Ishikawa (cell line): ENCODE results near the gene TMEM184B.

ENCODE experiments used
- CEBPB ChIP-seq: IDR thresholded peaks from 2 replicates; pipeline ENCODE4 v1.6.1; 2012
- CREB1 ChIP-seq: IDR thresholded peaks from 2 replicates; pipeline ENCODE4 v1.6.1; 2012; ENCODE audit warnings: low read depth
- EGR1 ChIP-seq: IDR thresholded peaks from 2 replicates; pipeline ENCODE4 v1.6.1; 2012
- EP300 ChIP-seq: IDR thresholded peaks from 2 replicates; pipeline ENCODE4 v1.6.1; 2012; ENCODE audit warnings: borderline replicate concordance
- FOXM1 ChIP-seq: IDR thresholded peaks from 2 replicates; pipeline ENCODE4 v1.6.1; 2012; ENCODE audit warnings: low read depth, borderline replicate concordance
- NFIC ChIP-seq: IDR thresholded peaks from 2 replicates; pipeline ENCODE4 v1.6.1; 2012
- RAD21 ChIP-seq: IDR thresholded peaks from 2 replicates; pipeline ENCODE4 v1.6.1; 2012; ENCODE audit warnings: low read depth
- TAF1 ChIP-seq: IDR thresholded peaks from 2 replicates; pipeline ENCODE4 v1.6.1; 2012; ENCODE audit warnings: low read depth, mild to moderate bottlenecking
- TCF12 ChIP-seq: IDR thresholded peaks from 2 replicates; pipeline ENCODE4 v1.6.1; 2012; ENCODE audit warnings: low read depth
- TEAD4 ChIP-seq: IDR thresholded peaks from 2 replicates; pipeline ENCODE4 v1.6.1; 2012
- USF1 ChIP-seq: IDR thresholded peaks from 2 replicates; pipeline ENCODE4 v1.6.1; 2012
- YY1 ChIP-seq: IDR thresholded peaks from 2 replicates; pipeline ENCODE4 v1.6.1; 2012; ENCODE audit warnings: low read depth
- ZBTB7A ChIP-seq: IDR thresholded peaks from 2 replicates; pipeline ENCODE4 v1.6.1; 2012; ENCODE audit warnings: low read depth
- TF ChIP-seq, protein P1 (sequence below): IDR thresholded peaks from 2 replicates; pipeline ENCODE4 v1.6.1; 2012; ENCODE audit warnings: low read depth, mild to moderate bottlenecking
- TF ChIP-seq, protein P2 (sequence below): IDR thresholded peaks from 2 replicates; pipeline ENCODE4 v1.6.1; 2012

TMEM184B gene

GRCh38 chr22:38309614-38310517, 37.1 kb upstream of the TMEM184B start:
- TF ChIP-seq TCF12 (no peak), CEBPB (no peak), RAD21 (no peak), ZBTB7A (no peak)

- TF ChIP-seq, protein P1, sequence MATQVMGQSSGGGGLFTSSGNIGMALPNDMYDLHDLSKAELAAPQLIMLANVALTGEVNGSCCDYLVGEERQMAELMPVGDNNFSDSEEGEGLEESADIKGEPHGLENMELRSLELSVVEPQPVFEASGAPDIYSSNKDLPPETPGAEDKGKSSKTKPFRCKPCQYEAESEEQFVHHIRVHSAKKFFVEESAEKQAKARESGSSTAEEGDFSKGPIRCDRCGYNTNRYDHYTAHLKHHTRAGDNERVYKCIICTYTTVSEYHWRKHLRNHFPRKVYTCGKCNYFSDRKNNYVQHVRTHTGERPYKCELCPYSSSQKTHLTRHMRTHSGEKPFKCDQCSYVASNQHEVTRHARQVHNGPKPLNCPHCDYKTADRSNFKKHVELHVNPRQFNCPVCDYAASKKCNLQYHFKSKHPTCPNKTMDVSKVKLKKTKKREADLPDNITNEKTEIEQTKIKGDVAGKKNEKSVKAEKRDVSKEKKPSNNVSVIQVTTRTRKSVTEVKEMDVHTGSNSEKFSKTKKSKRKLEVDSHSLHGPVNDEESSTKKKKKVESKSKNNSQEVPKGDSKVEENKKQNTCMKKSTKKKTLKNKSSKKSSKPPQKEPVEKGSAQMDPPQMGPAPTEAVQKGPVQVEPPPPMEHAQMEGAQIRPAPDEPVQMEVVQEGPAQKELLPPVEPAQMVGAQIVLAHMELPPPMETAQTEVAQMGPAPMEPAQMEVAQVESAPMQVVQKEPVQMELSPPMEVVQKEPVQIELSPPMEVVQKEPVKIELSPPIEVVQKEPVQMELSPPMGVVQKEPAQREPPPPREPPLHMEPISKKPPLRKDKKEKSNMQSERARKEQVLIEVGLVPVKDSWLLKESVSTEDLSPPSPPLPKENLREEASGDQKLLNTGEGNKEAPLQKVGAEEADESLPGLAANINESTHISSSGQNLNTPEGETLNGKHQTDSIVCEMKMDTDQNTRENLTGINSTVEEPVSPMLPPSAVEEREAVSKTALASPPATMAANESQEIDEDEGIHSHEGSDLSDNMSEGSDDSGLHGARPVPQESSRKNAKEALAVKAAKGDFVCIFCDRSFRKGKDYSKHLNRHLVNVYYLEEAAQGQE = no peak
- TF ChIP-seq FOXM1 (no peak), EP300 (no peak), YY1 (no peak), TCF12 (no peak), CEBPB (no peak), RAD21 (no peak), ZBTB7A (no peak), EGR1 (no peak), TEAD4 (no peak), CREB1 (no peak), NFIC (no peak)
- TF ChIP-seq, protein P2, sequence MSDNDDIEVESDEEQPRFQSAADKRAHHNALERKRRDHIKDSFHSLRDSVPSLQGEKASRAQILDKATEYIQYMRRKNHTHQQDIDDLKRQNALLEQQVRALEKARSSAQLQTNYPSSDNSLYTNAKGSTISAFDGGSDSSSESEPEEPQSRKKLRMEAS = no peak
Observed at GRCh38 chr22:38308791-38309498, 36.1 kb upstream of the TMEM184B start.

DNA sequence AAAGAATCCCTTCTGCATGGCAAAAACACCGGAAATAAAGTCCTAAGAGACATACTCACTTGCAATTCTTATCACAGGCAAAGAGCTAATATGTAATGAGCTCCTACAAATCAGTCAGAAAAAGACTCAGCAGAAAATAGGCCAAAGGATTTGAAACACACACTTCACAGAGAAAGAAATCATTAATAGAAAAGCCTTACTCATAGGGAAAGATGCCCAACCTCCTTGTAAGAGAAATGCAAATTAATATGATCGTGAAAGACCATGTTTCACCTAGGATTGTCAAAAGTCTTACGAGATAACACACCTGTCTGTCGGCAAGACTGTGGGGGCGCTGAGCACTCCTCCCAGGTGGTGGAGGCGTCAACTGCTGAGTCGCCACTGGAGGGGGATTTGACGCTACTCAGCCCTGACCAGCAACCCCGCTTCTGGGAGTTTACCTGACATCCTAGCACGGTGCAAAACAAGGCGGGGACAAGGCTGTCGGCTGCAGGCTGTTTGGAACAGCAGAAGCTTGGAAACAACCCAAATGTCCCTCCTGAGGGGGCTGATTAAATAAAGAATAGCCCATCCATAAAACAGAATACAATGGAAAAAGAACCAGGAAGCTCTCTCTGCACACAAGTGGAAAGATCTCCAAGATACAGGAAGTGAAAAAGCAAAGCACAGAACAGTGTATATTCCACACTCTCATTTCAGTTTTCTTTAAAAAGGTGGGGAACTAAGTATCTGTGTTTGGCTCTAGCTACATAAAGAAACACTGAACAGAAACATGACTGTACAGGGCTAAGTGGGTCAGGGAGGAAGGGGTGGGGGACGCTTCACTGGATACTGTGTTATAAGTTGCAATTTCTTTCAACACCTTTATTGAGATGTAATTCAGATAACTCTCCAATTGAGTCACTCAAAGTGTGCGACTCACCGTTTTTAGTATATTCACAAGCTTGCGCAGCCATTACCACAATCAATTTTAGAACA, 33.0 kb upstream of the TMEM184B start:
- no peak for TF ChIP-seq CREB1
- no peak for TF ChIP-seq USF1
- no peak for TF ChIP-seq CEBPB
- no peak for TF ChIP-seq EGR1
- no peak for TF ChIP-seq TAF1
- TF ChIP-seq, protein P2 = no peak
- TF ChIP-seq, protein P1 = no peak
- TF ChIP-seq ZBTB7A = no peak
- no peak for TF ChIP-seq EP300
- no peak for TF ChIP-seq TEAD4
- no peak for TF ChIP-seq TCF12
- TF ChIP-seq NFIC = no peak
- TF ChIP-seq FOXM1 = no peak
- no peak for TF ChIP-seq RAD21
- no peak for TF ChIP-seq YY1

DNA sequence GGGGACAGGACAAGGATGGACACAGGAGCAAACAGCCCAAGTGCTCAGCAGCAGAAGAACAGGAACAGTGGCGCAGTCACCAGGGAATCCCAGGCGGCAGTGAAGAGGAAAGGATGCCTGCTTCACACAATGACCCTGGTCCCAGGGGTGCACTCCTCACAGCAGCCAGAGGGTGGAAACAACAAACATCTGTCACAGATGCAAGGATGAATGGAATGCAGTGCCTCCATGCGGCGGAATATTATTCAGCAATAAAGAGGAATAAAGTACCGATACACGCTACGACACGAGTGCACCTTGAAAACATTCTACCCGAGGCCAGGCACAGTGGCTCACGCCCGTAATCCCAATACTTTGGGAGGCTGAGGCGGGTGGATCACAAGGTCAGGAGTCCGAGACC, 31.7 kb upstream of the TMEM184B start:
- TF ChIP-seq RAD21 = no peak
- no peak for TF ChIP-seq NFIC
- no peak for TF ChIP-seq FOXM1
- no peak for TF ChIP-seq USF1
- TF ChIP-seq, protein P1 = no peak
- TF ChIP-seq EGR1 = no peak
